Measurements from ENCODE around the gene SLC30A4.

The SLC30A4 gene

GRCh38 chr15:45476410-45476809 lies 46.1 kb downstream of the SLC30A4 start:
- H3K27me3 Mint-ChIP-seq, result peaks cover 7% of the 10 kb centered on the region
- H3K4me3 Mint-ChIP-seq, result no peak overlapping the region
- no peak overlapping the region for H3K27ac Mint-ChIP-seq
- no peaks in the 10 kb centered on the region for H3K4me1 Mint-ChIP-seq (ENCODE audit: low read depth)
- no peaks in the 10 kb centered on the region for H3K36me3 Mint-ChIP-seq
- H3K9me3 Mint-ChIP-seq (ENCODE audit: low read depth), result no peaks in the 10 kb centered on the region

DNA sequence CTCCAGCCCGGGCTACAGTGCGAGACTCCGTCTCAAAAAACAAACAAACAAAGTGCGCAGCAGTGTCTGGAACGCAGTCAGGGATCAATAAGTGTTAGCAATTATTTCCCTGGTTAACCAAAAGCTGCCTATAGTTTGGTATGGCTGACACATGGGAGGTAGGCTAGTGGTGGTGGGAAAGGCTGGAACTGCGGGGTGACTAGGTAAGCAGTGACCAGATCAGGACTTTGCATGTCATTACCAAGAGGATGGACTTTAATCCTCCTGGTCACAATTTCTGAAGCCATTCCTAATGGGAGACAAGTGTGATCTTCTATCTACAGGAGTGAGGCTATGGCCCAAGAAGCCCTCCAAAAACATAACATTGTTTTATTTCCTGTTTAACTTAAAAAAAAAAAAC lies 47.8 kb downstream of the SLC30A4 start:
- Mint-ChIP-seq H3K27me3 (peaks cover 7% of the 10 kb centered on the region), H3K27ac (no peak overlapping the region), H3K36me3 (no peaks in the 10 kb centered on the region), H3K4me1 (ENCODE audit: low read depth) (no peaks in the 10 kb centered on the region), H3K9me3 (ENCODE audit: low read depth) (no peaks in the 10 kb centered on the region), H3K4me3 (no peak overlapping the region)

DNA sequence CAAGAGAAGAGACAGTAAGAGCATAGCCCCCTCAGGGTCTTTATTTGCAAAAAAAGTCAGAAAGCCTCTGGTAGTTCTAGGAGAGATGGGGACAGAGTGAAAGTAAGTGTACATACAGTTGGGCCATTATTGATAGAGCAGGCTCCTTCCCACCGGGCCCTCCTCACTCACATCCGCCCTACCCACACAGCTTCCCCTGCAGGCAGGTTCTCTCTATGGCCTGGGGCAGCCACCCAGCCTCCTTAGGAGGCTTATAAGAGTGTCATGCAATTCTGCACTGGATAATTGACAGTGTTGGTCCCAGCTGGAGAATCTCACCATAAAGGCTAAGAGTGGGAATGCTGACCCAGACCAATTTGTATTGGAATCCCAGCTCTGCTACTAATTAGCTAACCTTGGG lies 49.5 kb downstream of the SLC30A4 start:
- Mint-ChIP-seq H3K4me1 (ENCODE audit: low read depth) (no peaks in the 10 kb centered on the region), H3K4me3 (no peak overlapping the region)

GRCh38 chr15:45471151-45471550 lies 51.4 kb downstream of the SLC30A4 start:
- H3K9me3 Mint-ChIP-seq (ENCODE audit: low read depth), result no peaks in the 10 kb centered on the region
- peaks cover 14% of the 10 kb centered on the region for H3K27me3 Mint-ChIP-seq
- H3K36me3 Mint-ChIP-seq, result no peaks in the 10 kb centered on the region
- no peak overlapping the region for H3K27ac Mint-ChIP-seq
- no peak overlapping the region for H3K4me3 Mint-ChIP-seq
- no peaks in the 10 kb centered on the region for H3K4me1 Mint-ChIP-seq (ENCODE audit: low read depth)

More for the DNA sequence above, 49.5 kb downstream of the SLC30A4 start:
- H3K36me3 Mint-ChIP-seq, result no peaks in the 10 kb centered on the region
- H3K27me3 Mint-ChIP-seq, result peaks cover 11% of the 10 kb centered on the region
- no peak overlapping the region for H3K27ac Mint-ChIP-seq
- no peaks in the 10 kb centered on the region for H3K9me3 Mint-ChIP-seq (ENCODE audit: low read depth)

DNA sequence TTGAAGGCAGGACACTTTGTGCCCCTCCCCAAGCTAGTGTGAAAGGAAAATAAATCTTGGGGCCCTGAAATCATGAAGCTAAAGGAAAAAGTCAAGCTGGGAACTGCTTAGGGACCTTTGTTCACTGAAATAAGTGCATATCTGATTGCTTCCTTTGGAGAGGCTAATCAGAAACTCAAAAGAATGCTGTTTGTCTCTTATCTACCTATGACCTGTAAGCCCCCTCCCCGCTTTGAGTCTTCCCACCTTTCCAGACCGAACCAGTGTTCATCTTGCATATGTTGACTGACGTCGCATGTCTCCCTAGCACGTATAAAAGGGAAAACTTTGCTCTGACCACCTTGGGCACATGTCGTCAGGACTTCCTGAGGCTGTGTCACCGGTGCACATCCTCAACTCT lies 53.1 kb downstream of the SLC30A4 start:
- Mint-ChIP-seq H3K27me3 (peaks cover 14% of the 10 kb centered on the region), H3K4me3 (no peak overlapping the region), H3K9me3 (ENCODE audit: low read depth) (no peaks in the 10 kb centered on the region), H3K4me1 (ENCODE audit: low read depth) (no peaks in the 10 kb centered on the region), H3K36me3 (no peaks in the 10 kb centered on the region), H3K27ac (no peak overlapping the region)

- no peak overlapping the region for H3K4me3 Mint-ChIP-seq
- no peak overlapping the region for H3K27ac Mint-ChIP-seq
- no peaks in the 10 kb centered on the region for H3K36me3 Mint-ChIP-seq
- H3K27me3 Mint-ChIP-seq, result peaks cover 14% of the 10 kb centered on the region
- no peaks in the 10 kb centered on the region for H3K4me1 Mint-ChIP-seq (ENCODE audit: low read depth)
- H3K9me3 Mint-ChIP-seq (ENCODE audit: low read depth), result no peaks in the 10 kb centered on the region
Measured at GRCh38 chr15:45469027-45469426, 53.5 kb downstream of the SLC30A4 start.

DNA sequence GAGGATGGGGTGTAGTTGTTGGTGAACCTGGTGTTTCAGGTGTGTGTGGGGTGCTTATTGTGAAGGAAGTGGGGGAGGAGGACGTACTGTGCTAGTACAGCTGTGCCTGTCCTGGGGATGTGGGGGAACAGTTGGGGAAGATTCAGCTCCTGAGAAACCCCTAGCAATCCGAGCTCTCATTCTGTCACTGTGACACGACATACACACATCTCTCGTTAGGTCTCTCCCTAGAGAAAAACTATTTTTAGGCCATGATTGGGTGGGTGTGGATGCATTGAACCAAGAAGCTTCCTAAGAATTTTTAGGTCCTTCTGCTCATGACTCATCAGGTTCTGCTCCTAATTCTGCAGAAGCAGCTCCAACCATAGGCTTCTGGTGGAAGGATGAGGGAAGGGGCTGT lies 54.3 kb downstream of the SLC30A4 start:
- peaks cover 14% of the 10 kb centered on the region for H3K27me3 Mint-ChIP-seq
- H3K4me1 Mint-ChIP-seq (ENCODE audit: low read depth), result no peaks in the 10 kb centered on the region

DNA sequence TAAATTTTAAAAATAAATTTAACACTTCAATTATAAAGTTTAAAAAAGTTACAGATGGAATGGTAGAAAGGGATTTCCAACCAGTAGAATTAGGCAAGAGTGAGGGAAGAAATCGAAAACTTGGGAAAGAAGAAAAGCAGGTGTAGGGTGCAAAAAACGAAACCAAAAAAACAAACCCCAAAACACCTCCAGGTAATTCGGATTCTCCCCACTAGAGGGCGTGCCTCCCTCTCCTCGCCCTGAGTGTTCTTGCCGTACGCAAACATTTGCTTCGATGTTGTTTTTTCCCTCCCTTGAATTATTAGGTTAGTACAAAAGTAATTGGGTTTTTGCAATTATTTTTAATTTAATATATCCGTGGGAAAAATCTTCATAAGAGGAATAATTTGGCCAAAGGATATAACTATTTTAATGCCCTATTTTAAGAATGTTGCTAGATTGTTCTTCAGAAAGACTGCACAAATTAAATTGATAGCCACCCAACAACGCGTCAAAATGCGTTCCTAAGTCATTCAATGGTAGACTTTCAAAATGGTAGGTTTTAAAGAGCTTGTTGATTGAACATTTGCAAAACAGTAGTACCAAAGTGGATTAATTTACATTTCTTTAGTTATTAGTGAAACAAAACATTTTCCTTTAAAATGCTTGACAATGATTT lies 63.7 kb downstream of the SLC30A4 start:
- no peaks in the 10 kb centered on the region for H3K9me3 Mint-ChIP-seq (ENCODE audit: low read depth)
- no peaks in the 10 kb centered on the region for H3K27me3 Mint-ChIP-seq
- H3K4me3 Mint-ChIP-seq, result peak overlapping the region; percentile 46
- H3K36me3 Mint-ChIP-seq, result no peaks in the 10 kb centered on the region
- H3K4me1 Mint-ChIP-seq (ENCODE audit: low read depth), result peaks cover 42% of the 10 kb centered on the region
- no peak overlapping the region for H3K27ac Mint-ChIP-seq

More for the DNA sequence above, 54.3 kb downstream of the SLC30A4 start:
- Mint-ChIP-seq H3K36me3 (no peaks in the 10 kb centered on the region), H3K9me3 (ENCODE audit: low read depth) (no peaks in the 10 kb centered on the region), H3K27ac (no peak overlapping the region), H3K4me3 (no peak overlapping the region)

DNA sequence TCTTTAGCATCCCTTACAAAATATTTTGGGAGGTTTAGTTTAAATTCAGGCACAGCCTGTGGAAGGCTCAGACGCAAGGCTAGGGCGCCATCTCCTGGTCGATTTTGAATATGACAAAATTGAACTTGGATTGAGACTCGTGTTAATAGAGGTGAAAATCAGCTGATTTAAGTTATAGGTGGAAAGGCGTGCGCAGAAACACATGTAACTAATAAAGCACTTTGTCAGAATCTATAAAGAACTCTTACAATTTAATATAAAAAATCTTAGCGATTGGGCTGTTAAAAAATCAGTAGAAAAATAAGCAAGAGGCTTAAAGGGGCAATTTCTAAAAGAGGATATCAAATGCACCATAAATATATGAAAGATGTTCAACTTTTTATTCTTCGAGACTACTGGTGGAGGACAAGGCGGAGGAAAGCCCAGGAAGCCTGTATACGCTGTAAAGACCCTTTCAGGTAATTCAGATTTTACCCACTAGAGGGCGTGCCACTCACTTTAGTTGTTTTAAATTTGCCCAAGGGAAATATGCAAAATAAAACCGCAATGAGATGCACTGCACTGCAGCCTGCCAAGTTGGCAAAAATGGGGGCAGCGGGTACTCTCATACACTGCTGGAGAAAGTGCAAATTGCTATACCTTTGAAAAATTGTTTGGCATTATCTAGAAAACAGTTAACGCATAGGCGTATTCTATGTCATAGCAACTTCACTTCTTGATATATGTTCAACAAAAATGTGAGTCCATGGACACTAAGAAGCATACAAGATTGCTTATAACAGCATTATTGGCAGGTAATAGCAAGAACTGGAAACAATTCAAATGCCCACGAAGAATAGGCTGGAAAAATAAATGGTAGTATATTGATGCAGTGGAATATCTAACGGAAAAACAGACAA lies 64.7 kb downstream of the SLC30A4 start:
- H3K4me3 Mint-ChIP-seq, result peak overlapping the region; percentile 83
- H3K4me1 Mint-ChIP-seq (ENCODE audit: low read depth), result peaks cover 45% of the 10 kb centered on the region
- no peaks in the 10 kb centered on the region for H3K9me3 Mint-ChIP-seq (ENCODE audit: low read depth)
- H3K36me3 Mint-ChIP-seq, result no peaks in the 10 kb centered on the region
- H3K27me3 Mint-ChIP-seq, result no peaks in the 10 kb centered on the region
- peak overlapping the region; percentile 79 for H3K27ac Mint-ChIP-seq

GRCh38 chr15:45457220-45457619 lies 65.3 kb downstream of the SLC30A4 start:
- Mint-ChIP-seq H3K4me1 (ENCODE audit: low read depth) (peaks cover 45% of the 10 kb centered on the region), H3K27me3 (no peaks in the 10 kb centered on the region)

GRCh38 chr15:45456212-45457106 lies 66.1 kb downstream of the SLC30A4 start:
- Mint-ChIP-seq H3K4me1 (ENCODE audit: low read depth) (peaks cover 45% of the 10 kb centered on the region), H3K27ac (peak overlapping the region; percentile 28), H3K36me3 (no peaks in the 10 kb centered on the region), H3K27me3 (no peaks in the 10 kb centered on the region), H3K9me3 (ENCODE audit: low read depth) (no peaks in the 10 kb centered on the region), H3K4me3 (no peak overlapping the region)

More at GRCh38 chr15:45457220-45457619, 65.3 kb downstream of the SLC30A4 start:
- Mint-ChIP-seq H3K36me3 (no peaks in the 10 kb centered on the region), H3K4me3 (peak overlapping the region; percentile 83), H3K9me3 (ENCODE audit: low read depth) (no peaks in the 10 kb centered on the region), H3K27ac (peak overlapping the region; percentile 79)

DNA sequence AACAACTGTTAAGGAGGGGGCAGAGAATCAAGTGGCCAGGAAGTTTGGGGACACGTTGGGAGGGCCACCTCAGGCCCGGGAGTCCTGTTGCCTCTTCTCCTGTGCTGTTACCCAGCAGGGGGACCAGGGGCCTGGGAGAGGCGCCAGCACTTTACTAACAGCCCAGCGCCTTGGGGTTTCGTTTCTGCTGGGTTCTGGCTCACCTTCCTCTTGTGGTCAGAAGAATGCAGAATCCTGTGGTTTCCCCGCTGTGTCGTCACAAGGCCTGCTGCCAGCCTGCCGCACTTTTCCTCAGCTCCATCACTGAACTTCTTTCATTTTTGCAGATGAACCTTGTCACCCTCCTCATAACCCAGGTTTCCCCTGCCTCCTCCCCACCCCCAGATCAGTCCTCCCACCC lies 67.7 kb downstream of the SLC30A4 start:
- Mint-ChIP-seq H3K27ac (peak overlapping the region; percentile 19), H3K4me3 (peak overlapping the region; percentile 56), H3K9me3 (ENCODE audit: low read depth) (no peaks in the 10 kb centered on the region), H3K27me3 (no peaks in the 10 kb centered on the region), H3K4me1 (ENCODE audit: low read depth) (peaks cover 45% of the 10 kb centered on the region), H3K36me3 (no peaks in the 10 kb centered on the region)

DNA sequence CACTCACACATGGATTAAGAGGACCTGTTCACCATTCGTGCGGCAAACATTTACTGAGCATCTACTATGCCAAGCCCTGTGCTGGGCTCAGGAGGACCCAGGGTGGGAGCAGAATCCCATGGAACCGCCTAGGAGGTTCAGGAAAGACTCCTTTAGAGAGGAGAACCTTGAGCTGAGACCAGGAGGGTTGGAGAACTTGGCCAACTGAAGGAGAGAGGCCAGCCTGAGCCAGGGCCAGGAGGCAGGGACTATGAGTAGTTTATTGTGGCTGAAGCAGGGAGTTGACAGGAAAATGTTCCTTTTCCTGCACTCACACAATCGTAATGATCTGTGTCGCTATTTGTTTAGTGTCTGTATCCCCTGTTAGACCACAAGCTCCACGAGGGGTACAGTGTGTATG lies 71.3 kb downstream of the SLC30A4 start:
- H3K4me1 Mint-ChIP-seq (ENCODE audit: low read depth), result peaks cover 19% of the 10 kb centered on the region
- H3K36me3 Mint-ChIP-seq, result no peaks in the 10 kb centered on the region
- H3K4me3 Mint-ChIP-seq, result no peak overlapping the region
- H3K27ac Mint-ChIP-seq, result no peak overlapping the region
- no peaks in the 10 kb centered on the region for H3K27me3 Mint-ChIP-seq
- H3K9me3 Mint-ChIP-seq (ENCODE audit: low read depth), result no peaks in the 10 kb centered on the region

GRCh38 chr15:45449916-45450867 lies 72.4 kb downstream of the SLC30A4 start:
- no peaks in the 10 kb centered on the region for H3K27me3 Mint-ChIP-seq
- H3K9me3 Mint-ChIP-seq (ENCODE audit: low read depth), result no peaks in the 10 kb centered on the region
- H3K4me3 Mint-ChIP-seq, result no peak overlapping the region
- H3K4me1 Mint-ChIP-seq (ENCODE audit: low read depth), result peaks cover 16% of the 10 kb centered on the region
- H3K36me3 Mint-ChIP-seq, result no peaks in the 10 kb centered on the region
- H3K27ac Mint-ChIP-seq, result no peak overlapping the region

All from activated naive CD8-positive, alpha-beta T cell (primary cell).